Renal cortex interstitium (tissue), 11 donors: ENCODE data around the gene C10orf67. TPM values are rescaled to one million over a fixed set of nuclear protein-coding genes. Genes with fewer than 3 reads are reported as not detected.

ENCODE experiments used
- DNase-seq, 11 donors: peaks; one replicate each; pipeline ENCODE4 v3.0.0-alpha.2; 2013; ENCODE audit warnings: low read depth in 9 of 11, low spot score in 4 of 11; ENCODE audit errors: extremely low read depth in 1 of 11
- polyA plus RNA-seq, 3 donors: library from polyadenylated mRNA; unstranded; fragments of 120-200 nt; gene quantifications; one replicate each; pipeline ENCODE4 v1.2.1, GENCODE V29; 2013; ENCODE audit not compliant: insufficient read length in 3 of 3

Gene C10orf67
- polyA plus RNA-seq, 3 donors: 2.0 to 2.3 (median 2.1) TPM

- DNase-seq: no peak
Measured at GRCh38 chr10:23204773-23205172, 139.8 kb downstream of the C10orf67 start.

GRCh38 chr10:23203369-23204325 is 140.9 kb downstream of the C10orf67 start:
- no peak for DNase-seq

- no peak for DNase-seq
Measured at GRCh38 chr10:23202779-23203178, 141.8 kb downstream of the C10orf67 start.

- DNase-seq: no peak
Measured at GRCh38 chr10:23201837-23202236, 142.8 kb downstream of the C10orf67 start.

- no peak for DNase-seq
Measured at GRCh38 chr10:23200997-23201652, 143.5 kb downstream of the C10orf67 start.

GRCh38 chr10:23200586-23200985 is 144.0 kb downstream of the C10orf67 start:
- no peak for DNase-seq

- DNase-seq: no peak
Measured at GRCh38 chr10:23199768-23200511, 144.7 kb downstream of the C10orf67 start.

GRCh38 chr10:23198940-23199767 is 145.4 kb downstream of the C10orf67 start:
- no peak for DNase-seq

- DNase-seq: no peak
Measured at GRCh38 chr10:23198610-23198939, 146.0 kb downstream of the C10orf67 start.

- DNase-seq: no peak
Measured at GRCh38 chr10:23197416-23197861, 147.2 kb downstream of the C10orf67 start.

GRCh38 chr10:23196915-23197314 is 147.7 kb downstream of the C10orf67 start:
- no peak for DNase-seq

GRCh38 chr10:23195846-23196600 is 148.6 kb downstream of the C10orf67 start:
- no peak for DNase-seq

GRCh38 chr10:23194966-23195845 is 149.4 kb downstream of the C10orf67 start:
- no peak for DNase-seq

GRCh38 chr10:23194471-23194965 is 150.1 kb downstream of the C10orf67 start:
- no peak for DNase-seq

GRCh38 chr10:23193435-23194074 is 151.0 kb downstream of the C10orf67 start:
- DNase-seq: no peak

GRCh38 chr10:23192712-23193434 is 151.7 kb downstream of the C10orf67 start:
- DNase-seq: no peak
